Measurements from ENCODE around the gene PKNOX2.

PKNOX2 gene

DNA sequence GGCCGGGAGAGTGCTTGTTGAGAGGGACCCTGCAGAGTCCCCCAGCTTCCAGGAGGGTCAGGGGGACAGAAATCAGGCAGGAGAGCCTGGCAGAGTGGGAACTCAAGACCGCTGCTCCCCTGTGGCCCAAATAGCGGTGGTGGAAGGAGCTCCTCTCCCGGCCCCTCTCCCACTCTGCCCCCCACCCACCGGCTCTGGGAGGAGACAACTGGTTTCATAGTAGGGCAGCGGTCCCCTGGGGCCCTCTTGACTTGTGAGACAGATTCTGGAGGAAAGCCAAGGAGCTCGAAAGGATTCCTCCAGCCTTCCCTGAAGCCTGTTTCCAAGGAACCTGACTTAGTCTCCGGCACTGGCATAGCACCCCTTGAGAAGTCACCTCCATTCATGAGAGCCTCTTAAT is 10.1 kb downstream of the PKNOX2 start:
- DNase-seq = no peak

DNA sequence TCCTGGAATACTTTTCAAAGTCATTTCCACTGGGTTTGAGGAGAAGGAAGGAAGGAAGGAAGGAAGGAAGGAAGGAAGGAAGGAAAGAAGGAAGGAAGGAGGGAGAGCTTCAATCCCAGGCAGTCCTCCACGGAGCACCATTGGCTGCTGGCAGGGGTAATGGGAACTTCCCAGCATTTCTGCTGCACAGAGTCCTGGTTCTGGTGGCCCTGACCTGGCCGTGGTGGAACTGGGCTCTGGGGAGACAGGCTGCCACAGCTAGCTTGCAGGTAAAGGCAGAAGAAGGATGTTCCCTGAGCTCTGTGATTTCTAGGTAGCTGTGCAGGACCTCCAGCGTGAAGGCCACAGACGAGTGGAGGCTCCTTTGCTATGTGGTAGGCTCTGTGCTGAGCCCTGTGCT is 10.6 kb downstream of the PKNOX2 start:
- no peak for DNase-seq

DNA sequence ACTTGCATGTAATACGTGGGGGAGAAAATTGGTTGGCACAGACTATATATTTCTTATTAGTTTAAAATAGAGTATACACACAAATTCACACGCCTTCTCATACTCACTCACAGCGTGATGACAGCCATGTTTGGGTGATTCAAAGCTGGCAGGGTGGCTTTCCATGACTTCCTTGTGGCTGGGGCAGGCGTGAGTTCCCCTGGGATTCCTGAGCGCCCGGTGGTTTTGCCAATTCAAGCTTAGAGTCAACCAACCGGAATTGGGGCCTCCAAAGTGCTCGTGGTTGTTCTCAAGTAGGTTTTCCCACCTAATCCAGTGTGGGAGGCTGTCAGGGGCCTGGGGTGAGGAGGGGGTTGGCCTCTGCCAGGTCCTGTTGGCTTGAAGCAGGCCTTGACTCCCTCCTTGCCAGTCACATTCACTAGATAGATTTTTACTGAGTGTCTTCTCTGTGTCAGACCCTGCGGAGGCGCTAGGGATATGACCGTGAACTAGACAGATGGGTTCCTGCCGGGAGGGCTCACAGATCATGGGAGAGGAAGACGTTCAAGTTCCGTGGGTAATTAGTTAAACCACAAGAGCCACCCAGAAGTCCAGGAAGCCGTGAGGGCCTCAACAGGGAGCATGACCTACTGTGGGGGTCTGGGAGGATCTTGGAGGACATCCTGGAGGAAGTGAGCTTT is 11.5 kb downstream of the PKNOX2 start:
- no peak for DNase-seq

DNA sequence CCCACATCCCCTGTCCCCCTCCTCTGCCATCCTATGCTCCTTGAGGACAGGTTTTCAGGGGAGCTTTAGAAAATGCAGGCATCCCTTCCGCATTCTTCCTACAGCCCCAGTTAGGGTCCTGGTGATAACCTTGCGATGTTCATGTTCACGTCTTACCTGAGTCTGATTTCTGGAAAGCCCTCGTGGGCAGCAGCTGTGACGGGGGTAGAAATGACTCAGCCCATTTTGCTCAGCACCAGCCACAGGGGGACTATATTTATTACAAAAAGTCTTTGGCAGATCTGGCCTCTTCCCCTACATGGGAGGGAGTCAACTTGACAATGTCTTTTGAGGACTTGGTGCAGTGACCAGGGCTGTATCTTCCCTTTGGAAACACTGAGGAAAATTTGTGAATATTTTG is 12.3 kb downstream of the PKNOX2 start:
- no peak for DNase-seq

DNA sequence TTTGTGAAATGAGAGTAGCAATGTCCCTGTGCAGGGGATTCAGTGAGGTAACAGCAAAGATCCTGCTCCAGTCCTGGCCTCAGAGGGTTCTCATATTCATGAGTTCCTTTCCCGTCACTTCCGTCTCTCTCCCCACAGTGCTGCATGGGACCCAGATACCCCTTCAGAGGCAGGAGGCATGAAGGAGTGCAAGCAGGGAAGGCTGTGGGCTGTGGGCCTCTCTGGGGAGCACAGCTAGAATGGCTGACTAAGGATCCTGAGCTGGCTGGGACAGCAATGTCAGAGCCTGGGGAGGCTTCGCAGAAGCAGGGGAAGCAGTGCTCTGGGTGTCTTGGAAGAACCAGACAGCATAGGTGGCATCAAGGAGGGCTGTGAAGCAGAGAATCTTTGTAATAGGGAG is 13.0 kb downstream of the PKNOX2 start:
- no peak for DNase-seq

DNA sequence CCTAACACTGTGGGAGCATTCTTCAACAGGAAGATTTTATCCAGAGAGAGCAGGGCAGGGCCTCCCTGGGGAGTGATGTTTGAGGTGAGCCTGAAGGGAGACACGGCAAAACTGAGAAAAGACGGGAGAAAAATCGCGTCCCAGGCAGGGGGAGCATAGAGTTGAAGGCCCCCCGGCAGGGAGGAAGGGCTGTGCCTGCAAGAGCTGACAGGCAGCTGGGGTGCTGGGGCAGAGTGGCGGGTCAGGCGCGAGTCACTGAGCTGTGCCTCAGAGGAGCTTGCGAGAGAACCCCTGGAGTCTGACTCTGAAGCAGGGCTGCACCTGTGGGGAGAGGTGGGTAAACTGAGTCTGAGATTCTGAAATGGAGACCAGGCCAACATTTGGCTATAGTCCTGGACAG is 14.8 kb downstream of the PKNOX2 start:
- no peak for DNase-seq

DNA sequence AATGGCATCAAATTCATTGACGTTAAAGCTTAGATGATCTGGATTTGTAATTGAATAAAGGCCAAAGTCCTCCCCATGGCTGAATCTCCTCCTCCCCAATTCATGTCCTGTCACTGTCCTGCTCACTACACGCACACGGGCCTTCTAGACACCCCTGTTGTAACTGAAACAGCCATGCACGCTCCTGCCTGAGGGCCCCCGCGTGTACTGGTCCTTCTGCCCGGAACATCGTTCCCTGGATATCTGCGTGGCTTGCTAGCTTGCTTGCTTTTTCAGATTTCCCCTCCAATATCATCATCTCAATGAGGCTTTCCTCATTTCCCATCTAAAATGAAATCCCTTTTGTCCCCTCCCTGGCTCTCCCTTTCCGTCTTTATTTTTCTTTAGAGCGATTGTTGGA is 15.3 kb downstream of the PKNOX2 start:
- no peak for DNase-seq

DNA sequence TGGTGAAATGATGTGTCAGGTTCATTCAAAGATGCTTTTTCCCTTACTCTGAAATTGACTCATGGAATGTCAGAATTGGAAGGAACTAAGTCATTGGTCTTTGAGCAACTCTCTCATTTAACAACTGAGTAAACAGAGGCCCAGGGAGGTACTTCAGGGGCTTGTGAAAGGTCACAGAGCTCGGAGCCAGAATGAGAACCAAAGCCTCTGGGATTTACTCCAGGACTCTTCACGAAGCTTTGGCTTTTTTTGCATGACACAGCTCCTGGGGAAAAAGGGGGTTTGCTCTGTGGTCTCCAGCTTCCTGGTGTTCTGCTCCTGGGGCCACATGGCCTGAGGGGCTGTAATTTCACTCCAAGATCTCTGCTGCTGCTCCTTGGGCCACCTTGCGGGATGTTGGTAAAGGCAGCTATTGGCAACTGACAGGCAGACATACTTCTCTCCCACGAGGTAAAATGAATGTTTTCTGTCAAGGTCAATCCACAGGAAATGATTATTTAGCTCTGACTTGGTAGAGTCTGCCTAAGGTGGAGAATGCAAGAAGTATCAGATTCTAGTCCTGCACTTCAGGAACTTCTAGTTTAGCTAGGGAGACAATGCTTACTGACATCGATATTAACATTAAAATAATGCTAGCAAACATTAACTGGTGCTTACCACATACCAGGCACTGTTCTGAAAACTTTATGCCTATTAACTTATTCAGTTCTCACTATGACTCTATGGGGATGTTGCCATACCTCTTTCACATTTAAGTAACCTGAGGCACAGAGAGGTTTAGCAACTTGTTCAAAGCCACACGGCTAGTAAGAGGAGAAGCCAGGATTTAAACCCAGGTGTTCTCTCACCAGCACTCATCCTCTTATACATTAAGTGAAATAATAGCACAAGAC is 16.1 kb downstream of the PKNOX2 start:
- no peak for DNase-seq

DNA sequence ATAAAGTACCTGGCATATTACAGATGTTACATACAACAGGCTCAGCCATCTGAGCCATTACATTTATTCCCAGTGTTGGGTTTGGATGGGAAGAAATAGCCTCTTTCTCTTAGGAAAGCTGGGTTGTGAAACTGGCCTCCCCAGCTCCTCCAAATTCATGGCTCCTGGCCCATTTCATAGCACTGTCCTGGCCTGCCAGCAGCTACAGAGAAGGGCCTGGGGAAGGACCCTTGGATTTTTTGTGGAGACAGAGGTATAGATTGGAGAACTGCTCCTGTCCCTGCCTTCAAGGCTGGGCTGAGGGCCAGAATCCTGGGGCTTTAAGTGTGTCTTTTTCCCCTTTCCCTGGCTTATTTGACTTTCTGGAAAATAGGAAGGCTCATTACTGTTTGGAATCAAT is 18.0 kb downstream of the PKNOX2 start:
- no peak for DNase-seq

DNA sequence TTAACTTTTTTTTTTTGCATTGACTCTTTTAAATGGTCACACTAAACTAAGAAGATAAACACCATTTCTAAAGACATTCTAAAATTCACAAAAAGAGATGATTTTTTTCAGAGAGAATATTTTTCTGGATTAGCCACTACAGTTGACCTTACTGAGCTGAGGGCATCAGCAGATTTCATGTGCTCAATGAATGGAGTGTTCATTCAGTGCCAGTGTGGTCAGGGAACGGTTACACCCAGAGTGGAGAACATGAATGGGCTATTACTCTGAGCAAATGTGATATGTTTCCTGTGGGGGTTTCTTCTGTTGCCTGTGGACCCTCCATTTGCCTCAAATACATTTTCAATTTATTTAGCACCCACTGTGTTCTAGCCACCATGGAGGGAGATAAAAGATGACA is 19.1 kb downstream of the PKNOX2 start:
- DNase-seq = no peak

DNA sequence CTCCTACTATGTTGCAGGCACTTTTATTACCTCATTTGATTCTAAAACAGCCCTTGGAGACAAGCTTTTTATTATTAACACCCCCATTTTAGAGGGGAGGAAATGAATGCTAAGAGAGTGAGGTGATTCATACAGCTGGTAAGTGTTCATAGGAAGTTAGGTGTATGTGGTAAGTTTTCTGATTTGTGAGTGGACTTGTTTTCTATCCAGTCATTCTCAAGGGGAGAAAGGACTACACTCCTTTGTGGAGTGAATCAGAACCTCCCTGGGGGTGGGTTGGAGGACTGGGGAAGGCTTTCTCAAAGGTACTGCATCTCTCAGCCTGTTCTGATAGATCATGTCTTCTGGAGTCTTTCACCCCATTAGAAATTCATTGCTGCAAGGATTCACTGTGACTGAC is 23.5 kb downstream of the PKNOX2 start:
- no peak for DNase-seq

DNA sequence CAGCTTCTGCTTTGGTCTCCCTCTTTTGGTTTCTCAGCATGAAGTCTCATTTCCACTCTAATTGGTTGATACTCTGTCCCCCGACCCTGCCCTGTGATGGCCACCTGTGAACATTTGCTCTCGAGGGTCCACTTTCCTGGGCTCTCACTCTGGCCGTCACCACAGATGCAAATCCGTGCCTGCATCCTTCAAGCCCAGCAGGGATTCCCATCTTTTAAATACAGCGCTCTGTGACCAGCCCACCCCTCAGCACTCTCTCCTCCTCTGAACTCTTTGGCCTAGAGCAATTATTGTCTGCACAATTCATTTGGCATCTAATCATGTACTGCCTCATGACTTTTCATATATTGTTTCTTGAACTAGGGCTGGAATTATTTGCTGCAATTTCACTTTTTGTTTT is 26.0 kb downstream of the PKNOX2 start:
- no peak for DNase-seq

DNA sequence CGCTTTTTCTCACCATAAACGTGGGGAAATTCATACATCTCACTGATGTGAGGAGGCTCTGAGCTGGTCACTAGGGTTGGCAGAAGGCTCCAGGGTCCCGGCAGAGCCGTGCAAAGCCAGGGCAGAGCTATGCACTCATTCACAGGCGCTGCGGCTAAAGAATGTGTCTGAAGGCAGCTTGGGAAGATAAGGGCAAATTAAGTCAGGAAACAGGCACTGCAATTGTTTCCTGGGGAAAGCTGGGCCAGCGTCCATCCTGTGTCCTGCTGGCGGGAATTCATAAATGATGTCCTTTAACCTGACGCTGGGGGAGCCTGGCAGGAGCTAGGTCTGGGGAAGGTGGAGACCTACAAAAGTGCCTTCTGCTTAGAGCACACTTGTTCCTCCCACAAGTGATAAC is 27.6 kb downstream of the PKNOX2 start:
- no peak for DNase-seq

DNA sequence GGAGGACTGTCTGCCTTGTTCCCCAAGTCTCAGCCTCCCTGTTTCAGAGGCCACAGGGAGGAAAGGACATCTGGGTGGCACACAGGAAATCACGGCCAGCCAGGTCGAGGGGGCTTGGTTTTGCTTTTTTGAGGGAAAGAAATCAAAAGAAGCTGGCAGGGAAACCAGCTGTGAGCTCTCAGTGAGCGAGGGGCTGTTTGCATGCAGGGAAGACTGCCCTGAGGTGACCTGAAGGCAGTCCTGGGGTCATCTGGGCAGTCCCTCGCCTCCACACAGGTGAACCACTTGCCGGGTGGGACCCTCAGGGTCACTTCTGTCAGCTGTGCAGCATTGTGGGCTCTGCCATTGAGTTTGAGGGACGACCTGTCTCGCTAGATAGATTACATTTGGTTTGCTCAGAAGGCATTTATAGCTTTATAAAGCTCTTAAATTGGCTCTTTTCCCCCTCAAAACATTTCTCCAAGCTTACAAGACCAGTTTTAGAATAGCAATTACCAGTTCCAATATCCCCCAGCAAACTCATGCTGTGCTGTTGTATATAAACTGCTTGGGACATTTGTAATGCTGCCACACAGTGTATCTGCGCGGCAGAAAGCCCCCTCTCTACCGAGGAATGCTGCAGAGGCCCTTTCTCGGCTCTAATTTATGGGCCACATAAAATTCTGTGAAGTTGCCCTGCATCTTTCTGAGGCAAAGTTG is 28.3 kb downstream of the PKNOX2 start:
- no peak for DNase-seq

DNA sequence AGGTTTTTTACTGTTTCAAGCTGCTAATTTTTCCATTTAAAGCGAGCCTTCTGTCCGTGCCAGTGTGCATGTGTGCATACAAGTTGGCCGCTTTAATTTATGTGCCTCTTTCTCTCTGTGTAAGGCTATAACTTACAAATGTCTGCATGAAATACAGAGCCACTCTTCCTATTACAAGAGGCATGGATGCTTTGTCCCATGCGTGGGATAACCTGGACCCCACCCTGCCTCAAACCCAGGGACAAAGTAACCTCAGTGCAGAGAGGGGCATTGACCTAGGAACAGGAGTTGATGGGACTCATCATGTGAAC is 28.8 kb downstream of the PKNOX2 start:
- DNase-seq = no peak

DNA sequence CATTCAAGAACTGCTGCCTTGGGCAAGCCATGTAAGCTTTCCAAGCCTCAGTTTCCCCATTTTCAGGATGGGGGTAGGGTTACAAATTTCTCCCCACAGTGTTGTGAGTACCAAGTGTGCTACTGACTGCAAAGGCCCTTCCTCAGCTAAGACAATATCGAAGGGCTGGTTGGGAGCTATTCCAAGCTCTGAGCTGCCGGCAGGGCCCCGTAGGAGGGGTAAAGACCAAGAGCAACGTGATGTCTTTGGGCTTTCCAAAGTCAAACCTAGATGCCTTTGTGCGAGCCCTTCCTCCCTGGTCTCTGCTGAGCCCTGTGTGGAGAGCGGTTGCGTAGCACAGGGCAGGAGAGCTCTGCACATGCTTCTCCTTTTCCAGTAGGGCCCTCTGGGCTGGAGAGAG is 29.3 kb downstream of the PKNOX2 start:
- DNase-seq = no peak

DNA sequence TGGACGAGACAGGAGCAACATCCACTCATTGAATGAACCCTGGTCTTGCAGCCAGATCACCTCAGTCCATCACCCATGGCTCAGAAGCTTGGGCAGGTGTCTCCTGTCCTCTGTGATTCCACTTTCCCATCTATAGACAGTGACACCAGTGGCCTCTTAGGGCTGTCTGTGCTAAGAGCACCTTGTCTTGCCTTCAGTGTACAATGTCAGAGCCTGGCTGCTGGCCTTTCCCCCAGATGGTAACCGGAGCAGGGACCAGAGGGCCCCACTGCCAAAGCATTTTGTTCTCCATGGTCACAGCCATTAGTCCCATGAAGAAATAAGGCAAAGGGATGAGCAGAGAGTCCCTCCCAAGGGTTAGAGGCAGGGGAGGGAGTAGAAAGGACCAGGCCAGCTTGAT is 35.4 kb downstream of the PKNOX2 start:
- no peak for DNase-seq

DNA sequence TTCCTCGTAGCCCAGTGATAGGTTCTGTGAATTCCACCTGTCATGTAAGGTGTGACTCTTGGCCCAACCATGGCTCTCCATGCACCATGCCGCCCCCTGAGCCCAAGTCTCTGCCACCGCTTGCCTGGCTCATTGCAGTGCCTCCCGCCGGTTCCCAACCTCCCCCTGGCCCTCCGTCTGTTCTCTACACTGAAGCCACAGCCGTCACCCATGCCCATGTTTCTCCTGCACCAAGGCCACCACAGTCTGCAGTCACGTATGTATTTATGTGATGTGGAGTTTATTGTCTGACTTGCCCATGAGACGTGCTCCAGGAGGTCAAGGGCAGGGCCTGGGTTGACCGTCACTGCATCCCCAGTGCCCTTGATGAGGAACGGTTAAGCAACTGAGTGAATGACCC is 35.9 kb downstream of the PKNOX2 start:
- no peak for DNase-seq

DNA sequence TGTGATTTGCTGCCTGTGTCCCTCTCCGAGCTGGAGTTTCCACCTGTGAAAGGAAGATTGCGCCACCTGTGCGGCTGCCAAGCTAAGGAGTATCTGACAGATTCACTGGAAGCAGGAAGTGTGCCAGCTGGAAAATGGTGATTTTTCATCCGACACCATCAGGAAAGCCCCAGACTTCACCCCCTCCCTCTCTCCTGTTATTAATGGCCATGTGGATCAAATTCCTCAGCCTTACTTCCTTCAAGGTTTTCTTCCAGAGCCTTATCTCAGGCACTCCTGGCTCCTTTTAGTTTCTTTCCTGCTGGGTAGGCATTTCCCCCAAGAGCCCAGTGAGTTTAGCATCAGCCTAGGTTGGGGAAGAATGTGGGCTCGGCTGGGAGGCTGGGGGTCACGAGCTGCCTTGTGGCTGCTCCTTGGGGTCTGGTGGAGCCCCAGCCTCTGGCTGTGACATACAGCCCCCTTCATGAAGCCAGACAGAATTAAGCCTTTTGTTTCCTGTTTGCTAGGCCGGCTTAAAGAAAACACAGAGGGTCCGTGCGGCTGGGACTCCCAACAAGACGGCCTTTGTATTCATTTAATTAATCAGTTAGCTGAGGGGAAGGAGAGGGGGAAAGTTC is 37.1 kb downstream of the PKNOX2 start:
- DNase-seq = no peak

DNA sequence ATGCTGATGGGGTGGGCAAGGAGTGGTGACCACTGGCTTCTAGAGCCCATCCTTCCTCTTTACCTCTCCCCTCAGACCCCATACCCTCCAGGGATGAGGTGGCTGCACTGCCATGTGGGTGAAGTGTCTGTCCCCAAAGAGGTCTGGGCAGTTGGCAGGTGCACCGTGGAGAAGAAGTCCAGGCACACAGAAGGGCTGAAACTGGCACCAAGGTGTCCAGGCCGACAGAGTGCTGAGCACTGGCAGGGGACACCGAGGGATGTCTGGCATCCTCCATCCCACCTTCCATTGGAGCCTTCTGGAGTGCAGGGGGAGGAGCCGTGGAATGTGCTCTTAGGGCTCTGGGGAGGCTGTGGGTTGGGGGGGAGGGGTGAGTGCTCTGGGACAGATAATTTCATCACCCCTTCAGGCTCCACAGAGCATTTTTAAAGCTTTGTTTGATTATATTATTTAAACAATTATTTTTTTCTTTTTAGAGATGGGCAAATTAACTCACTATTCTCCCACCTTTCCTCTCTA is 37.9 kb downstream of the PKNOX2 start:
- DNase-seq = no peak

DNA sequence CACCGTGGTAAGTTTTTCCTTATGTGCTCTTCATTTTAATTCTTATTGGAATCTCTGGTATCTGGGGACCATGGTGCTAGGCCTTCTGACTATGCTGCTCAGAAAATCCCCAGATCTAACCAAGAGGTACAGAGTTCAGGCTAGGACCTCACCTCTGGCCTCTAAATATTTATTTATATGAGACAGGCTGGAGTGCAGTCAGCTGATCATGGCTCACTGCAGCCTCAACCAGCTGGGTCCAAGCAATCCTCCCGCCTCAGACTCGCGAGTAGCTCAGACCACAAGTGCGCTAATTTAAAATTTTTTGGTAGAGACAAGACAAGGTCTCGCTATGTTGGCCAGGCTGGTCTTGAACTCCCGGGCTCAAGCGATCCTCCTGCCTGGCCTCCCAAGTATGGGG is 38.4 kb downstream of the PKNOX2 start:
- DNase-seq = no peak

DNA sequence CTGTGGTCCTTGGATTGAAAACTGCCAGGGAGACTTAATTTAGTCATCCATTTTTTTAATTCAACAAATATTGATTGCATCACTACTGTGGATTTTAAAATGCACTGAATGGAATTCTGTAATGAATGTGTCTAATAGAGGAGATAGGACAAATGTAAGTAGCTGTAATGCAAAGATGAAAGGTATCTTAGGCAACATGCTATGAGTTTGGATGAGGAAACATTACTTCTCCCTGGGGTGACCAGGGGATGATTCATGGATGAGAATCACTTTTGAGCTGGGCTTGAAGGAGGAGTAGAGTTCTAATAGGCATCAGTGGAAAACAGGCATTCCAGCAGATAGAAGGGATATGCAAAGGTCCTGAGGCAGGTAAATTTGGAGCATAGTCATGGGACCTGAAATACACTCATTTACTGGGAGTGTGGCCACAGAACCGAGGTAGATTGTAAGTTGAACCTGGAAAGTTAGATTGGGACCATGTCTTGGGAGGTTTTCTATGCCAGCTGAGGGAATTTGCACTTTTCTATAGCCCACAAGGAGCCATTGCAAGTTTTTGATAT is 43.4 kb downstream of the PKNOX2 start:
- DNase-seq = no peak

DNA sequence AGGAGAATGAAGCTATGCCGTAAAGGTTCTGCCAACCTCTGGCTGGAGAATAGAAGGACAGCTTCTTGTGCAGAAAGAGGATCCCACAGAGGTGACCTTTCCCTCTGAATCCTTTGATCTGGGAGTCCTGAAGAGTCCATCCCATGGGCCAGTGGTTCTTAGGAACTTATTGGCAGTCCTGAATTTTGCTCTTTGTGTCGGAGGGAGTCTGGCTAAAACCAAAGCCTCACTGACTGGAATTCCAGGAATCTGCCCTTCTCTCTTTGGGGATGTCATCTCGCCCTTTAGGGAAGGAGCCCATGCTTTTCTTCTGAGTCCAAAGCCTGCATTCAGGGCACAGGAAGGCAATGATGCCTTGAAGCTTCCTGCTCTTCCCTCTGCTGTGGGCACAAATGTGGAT is 45.5 kb downstream of the PKNOX2 start:
- no peak for DNase-seq
